ENCODE results near the gene HELZ.

Gene HELZ

DNA sequence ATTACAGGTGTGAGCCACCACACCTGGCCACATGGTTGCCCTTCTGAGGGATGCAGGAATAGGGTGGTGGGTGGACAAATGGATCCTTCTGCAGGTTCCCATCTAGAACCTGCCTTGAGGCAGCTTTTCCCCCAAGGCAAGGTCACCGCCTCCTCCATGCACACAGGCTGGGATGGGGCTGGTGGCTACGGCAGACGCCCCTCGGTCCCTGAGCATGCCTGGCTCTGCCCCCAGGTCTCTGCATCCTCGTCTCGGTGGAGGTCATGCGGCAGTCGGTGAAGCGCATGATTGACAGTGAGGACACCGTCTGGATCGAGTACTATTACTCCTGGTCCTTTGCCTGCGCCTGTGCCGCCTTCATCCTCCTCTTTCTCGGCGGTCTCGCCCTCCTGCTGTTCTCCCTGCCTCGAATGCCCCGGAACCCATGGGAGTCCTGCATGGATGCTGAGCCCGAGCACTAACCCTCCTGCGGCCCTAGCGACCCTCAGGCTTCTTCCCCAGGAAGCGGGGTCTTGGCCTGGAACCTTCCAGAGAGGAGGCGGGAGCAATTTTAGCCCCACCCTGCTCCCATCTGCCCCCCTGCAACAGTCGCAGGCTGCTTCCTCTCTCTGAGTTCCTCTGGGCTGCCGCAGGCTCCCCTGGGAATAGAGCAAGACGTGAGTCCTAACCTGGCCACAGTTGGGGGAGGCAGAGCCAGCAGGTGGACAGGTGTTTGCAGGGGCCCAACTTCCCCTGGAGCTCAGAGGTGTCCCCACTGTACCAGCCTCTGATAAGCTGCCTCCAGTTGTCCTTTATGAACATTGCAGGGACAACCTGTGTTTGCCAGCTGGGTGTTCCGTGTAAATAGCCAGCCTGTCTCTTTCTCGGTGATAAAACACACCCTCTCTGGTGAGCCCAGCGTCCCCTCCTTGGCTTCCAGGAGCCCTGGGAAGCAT is 188.9 kb downstream of the HELZ start:
- H3K79me2 ChIP-seq (ENCODE audit: insufficient read depth, low read length), result no peaks in the 10 kb centered on the region
- no peak overlapping the region for H3K4me2 ChIP-seq (ENCODE audit: low read length)
- H3K27me3 ChIP-seq (ENCODE audit: insufficient read depth, low read length), result peaks cover 2% of the 10 kb centered on the region; the same call in 1 of the 2 replicates
- no peaks in the 10 kb centered on the region for H3K36me3 ChIP-seq (ENCODE audit: insufficient read depth, low read length)
- no peak overlapping the region for H2AFZ ChIP-seq (ENCODE audit: low read length)
- H4K20me1 ChIP-seq (ENCODE audit: insufficient read depth, low read length), result no peaks in the 10 kb centered on the region
- no peak overlapping the region for H3K4me3 ChIP-seq (ENCODE audit: low read depth, low read length, poor library complexity, severe bottlenecking)
- H3K4me1 ChIP-seq (ENCODE audit: insufficient read depth, low read length, severe bottlenecking), result peaks cover 9% of the 10 kb centered on the region
- H3K9me3 ChIP-seq (ENCODE audit: low read length), result no peaks in the 10 kb centered on the region
- no peaks in the 10 kb centered on the region for H3K9me2 ChIP-seq (ENCODE audit: low read depth, low read length)
- H3K27ac ChIP-seq (ENCODE audit: low read depth, low read length, poor library complexity, severe bottlenecking), result no peak overlapping the region
- H3K9ac ChIP-seq (ENCODE audit: low read length), result no peak overlapping the region
- H3F3A ChIP-seq (ENCODE audit: insufficient read depth, low read length), result no peaks in the 10 kb centered on the region
- TF ChIP-seq EZH2 (IDR thresholded peaks at IDR 0.05; ENCODE audit: borderline replicate concordance, low read length), result no peak
- TF ChIP-seq, protein P1, sequence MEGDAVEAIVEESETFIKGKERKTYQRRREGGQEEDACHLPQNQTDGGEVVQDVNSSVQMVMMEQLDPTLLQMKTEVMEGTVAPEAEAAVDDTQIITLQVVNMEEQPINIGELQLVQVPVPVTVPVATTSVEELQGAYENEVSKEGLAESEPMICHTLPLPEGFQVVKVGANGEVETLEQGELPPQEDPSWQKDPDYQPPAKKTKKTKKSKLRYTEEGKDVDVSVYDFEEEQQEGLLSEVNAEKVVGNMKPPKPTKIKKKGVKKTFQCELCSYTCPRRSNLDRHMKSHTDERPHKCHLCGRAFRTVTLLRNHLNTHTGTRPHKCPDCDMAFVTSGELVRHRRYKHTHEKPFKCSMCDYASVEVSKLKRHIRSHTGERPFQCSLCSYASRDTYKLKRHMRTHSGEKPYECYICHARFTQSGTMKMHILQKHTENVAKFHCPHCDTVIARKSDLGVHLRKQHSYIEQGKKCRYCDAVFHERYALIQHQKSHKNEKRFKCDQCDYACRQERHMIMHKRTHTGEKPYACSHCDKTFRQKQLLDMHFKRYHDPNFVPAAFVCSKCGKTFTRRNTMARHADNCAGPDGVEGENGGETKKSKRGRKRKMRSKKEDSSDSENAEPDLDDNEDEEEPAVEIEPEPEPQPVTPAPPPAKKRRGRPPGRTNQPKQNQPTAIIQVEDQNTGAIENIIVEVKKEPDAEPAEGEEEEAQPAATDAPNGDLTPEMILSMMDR (IDR thresholded peaks at IDR 0.05; ENCODE audit: low read length), result no peak

DNA sequence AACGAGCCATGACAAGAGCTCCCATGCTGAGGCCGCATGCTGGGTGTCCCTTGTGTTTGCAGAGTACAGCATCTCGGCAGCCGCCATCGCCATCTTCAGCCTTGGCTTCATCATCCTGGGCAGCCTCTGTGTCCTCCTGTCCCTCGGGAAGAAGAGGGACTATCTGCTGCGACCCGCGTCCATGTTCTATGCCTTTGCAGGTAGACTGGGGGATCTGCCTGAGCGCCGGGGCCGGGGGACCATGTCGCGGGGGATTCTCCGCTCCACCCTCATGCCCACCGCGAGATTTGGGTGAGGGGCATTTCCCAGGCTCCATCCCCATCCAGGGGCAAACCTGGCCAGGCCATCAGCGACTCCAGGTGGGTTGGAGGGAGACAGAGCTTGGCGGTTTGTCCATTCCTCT is 190.0 kb downstream of the HELZ start:
- H3K4me2 ChIP-seq (ENCODE audit: low read length), result no peak overlapping the region
- H3K79me2 ChIP-seq (ENCODE audit: insufficient read depth, low read length), result no peaks in the 10 kb centered on the region
- no peaks in the 10 kb centered on the region for H4K20me1 ChIP-seq (ENCODE audit: insufficient read depth, low read length)
- no peak overlapping the region for H3K9ac ChIP-seq (ENCODE audit: low read length)
- no peak overlapping the region for H2AFZ ChIP-seq (ENCODE audit: low read length)
- H3F3A ChIP-seq (ENCODE audit: insufficient read depth, low read length), result no peaks in the 10 kb centered on the region
- peaks cover 4% of the 10 kb centered on the region; the same call in 1 of the 2 replicates for H3K27me3 ChIP-seq (ENCODE audit: insufficient read depth, low read length)
- no peak for TF ChIP-seq EZH2 (IDR thresholded peaks at IDR 0.05; ENCODE audit: borderline replicate concordance, low read length)
- TF ChIP-seq, protein P1 (IDR thresholded peaks at IDR 0.05; ENCODE audit: low read length), result no peak
- no peaks in the 10 kb centered on the region for H3K9me3 ChIP-seq (ENCODE audit: low read length)
- H3K4me3 ChIP-seq (ENCODE audit: low read depth, low read length, poor library complexity, severe bottlenecking), result no peak overlapping the region
- H3K27ac ChIP-seq (ENCODE audit: low read depth, low read length, poor library complexity, severe bottlenecking), result no peak overlapping the region
- no peaks in the 10 kb centered on the region for H3K36me3 ChIP-seq (ENCODE audit: insufficient read depth, low read length)
- no peaks in the 10 kb centered on the region for H3K9me2 ChIP-seq (ENCODE audit: low read depth, low read length)
- peaks cover 9% of the 10 kb centered on the region for H3K4me1 ChIP-seq (ENCODE audit: insufficient read depth, low read length, severe bottlenecking)

DNA sequence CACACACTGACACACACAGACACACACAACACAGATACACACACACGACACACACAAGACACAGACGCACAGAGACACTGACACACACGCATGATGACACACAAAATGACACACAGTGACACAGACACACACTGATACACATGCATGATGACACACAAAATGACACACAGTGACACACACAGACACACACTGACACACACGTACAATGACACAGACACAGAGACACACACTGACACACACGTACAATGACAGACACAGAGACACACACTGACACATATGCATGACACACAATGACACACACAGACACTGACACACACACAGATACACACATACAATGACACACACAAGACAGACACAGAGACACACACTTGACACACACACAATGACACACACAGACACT is 190.4 kb downstream of the HELZ start:
- H3K9me2 ChIP-seq (ENCODE audit: low read depth, low read length), result no peaks in the 10 kb centered on the region
- H3K4me2 ChIP-seq (ENCODE audit: low read length), result no peak overlapping the region
- H3K36me3 ChIP-seq (ENCODE audit: insufficient read depth, low read length), result no peaks in the 10 kb centered on the region
- H3K27ac ChIP-seq (ENCODE audit: low read depth, low read length, poor library complexity, severe bottlenecking), result no peak overlapping the region
- peaks cover 6% of the 10 kb centered on the region; the same call in 1 of the 2 replicates for H3K27me3 ChIP-seq (ENCODE audit: insufficient read depth, low read length)
- peaks cover 9% of the 10 kb centered on the region for H3K4me1 ChIP-seq (ENCODE audit: insufficient read depth, low read length, severe bottlenecking)
- no peak overlapping the region for H3K9ac ChIP-seq (ENCODE audit: low read length)
- TF ChIP-seq, protein P1 (IDR thresholded peaks at IDR 0.05; ENCODE audit: low read length), result no peak
- TF ChIP-seq EZH2 (IDR thresholded peaks at IDR 0.05; ENCODE audit: borderline replicate concordance, low read length), result no peak
- no peaks in the 10 kb centered on the region for H4K20me1 ChIP-seq (ENCODE audit: insufficient read depth, low read length)
- no peak overlapping the region for H3K4me3 ChIP-seq (ENCODE audit: low read depth, low read length, poor library complexity, severe bottlenecking)
- H3K9me3 ChIP-seq (ENCODE audit: low read length), result no peaks in the 10 kb centered on the region
- no peaks in the 10 kb centered on the region for H3F3A ChIP-seq (ENCODE audit: insufficient read depth, low read length)
- no peaks in the 10 kb centered on the region for H3K79me2 ChIP-seq (ENCODE audit: insufficient read depth, low read length)
- no peak overlapping the region for H2AFZ ChIP-seq (ENCODE audit: low read length)

Measured in OCI-LY1 (cell line).